HG03060 (cell line): ENCODE data around the gene STAT5B.

ENCODE experiments used
- ATAC-seq: cut with Tn5 transposase; IDR thresholded peaks from one replicate; pipeline ENCODE4 v1.9.1; 2021; ENCODE audit warnings: low read depth, moderate number of reproducible peaks; ENCODE audit not compliant: unreplicated experiment

STAT5B gene

GRCh38 chr17:42183741-42184711, 92.2 kb downstream of the STAT5B start:
- no peak for ATAC-seq

GRCh38 chr17:42182927-42183734, 93.1 kb downstream of the STAT5B start:
- no peak for ATAC-seq

GRCh38 chr17:42181851-42182207, 94.4 kb downstream of the STAT5B start:
- no peak for ATAC-seq

- no peak for ATAC-seq
Measured at GRCh38 chr17:42180922-42181850, 95.0 kb downstream of the STAT5B start, which contains the start of gene KCNH4. Gene KCNH4 (minus strand): TSS chr17:42181142. CDS start chr17:42180945, 197 bp downstream.

- ATAC-seq: no peak
Measured at GRCh38 chr17:42180411-42180921, 95.7 kb downstream of the STAT5B start.

GRCh38 chr17:42179911-42180410, 96.2 kb downstream of the STAT5B start:
- no peak for ATAC-seq

- no peak for ATAC-seq
Measured at GRCh38 chr17:42179335-42179734, 96.9 kb downstream of the STAT5B start.

- no peak for ATAC-seq
Measured at GRCh38 chr17:42178817-42179216, 97.4 kb downstream of the STAT5B start.

- no peak for ATAC-seq
Measured at GRCh38 chr17:42177684-42178083, 98.5 kb downstream of the STAT5B start.

- no peak for ATAC-seq
Measured at GRCh38 chr17:42174126-42174783, 101.9 kb downstream of the STAT5B start.

- no peak for ATAC-seq
Measured at GRCh38 chr17:42171831-42172230, 104.4 kb downstream of the STAT5B start.

GRCh38 chr17:42169351-42169750, 106.8 kb downstream of the STAT5B start:
- no peak for ATAC-seq

- no peak for ATAC-seq
Measured at GRCh38 chr17:42167807-42168206, 108.4 kb downstream of the STAT5B start.

- ATAC-seq: no peak
Measured at GRCh38 chr17:42166196-42166763, 109.9 kb downstream of the STAT5B start.

- no peak for ATAC-seq
Measured at GRCh38 chr17:42165751-42166150, 110.4 kb downstream of the STAT5B start.

- ATAC-seq: no peak
Measured at GRCh38 chr17:42163696-42164407, 112.3 kb downstream of the STAT5B start.

- ATAC-seq: no peak
Measured at GRCh38 chr17:42163113-42163512, 113.1 kb downstream of the STAT5B start.

- ATAC-seq: no peak
Measured at GRCh38 chr17:42160531-42160910, 115.7 kb downstream of the STAT5B start.
